HepG2 (cell line): Measurements from ENCODE around the gene CLDN7. TPM values are rescaled to one million over a fixed set of nuclear protein-coding genes. Genes with fewer than 3 reads are reported as not detected.

ENCODE experiments used
- ATAC-seq: fragments of 200-7000 bp; cut with Tn5 transposase; 3 replicates; pipeline ENCODE4 v1.9.1; 2020; ENCODE audit warnings: mild to moderate bottlenecking, moderate library complexity
- BruUV-seq: library from RNA; stranded (reverse); fragments of 400-500 nt; replicated peaks from 2 replicates; lab custom pipeline; 2021; lab: Mats Ljungman, UMichigan
- CTCF ChIA-PET: fragments of 300-600 bp; formaldehyde crosslinking; extraction: SDS; loops from one replicate; lab custom pipeline; 2021; ENCODE audit warnings: low total read pairs, inconsistent platforms, low intra/inter-chr PET ratio; lab: Yijun Ruan, JAX
- POLR2A ChIA-PET: fragments of 350-600 bp; sonication (Branson Sonifier 250); formaldehyde crosslinking; loops from one replicate; lab custom pipeline; 2020; ENCODE audit warnings: antibody characterized with exemption, inconsistent platforms; lab: Yijun Ruan, JAX
- DNase-seq: peaks from one replicate; pipeline ENCODE4 v3.0.0-alpha.2; 2015; ENCODE audit warnings: low spot score
- FAIRE-seq: peaks from 3 replicates; lab custom pipeline; 2011; peaks lifted over from hg19 to GRCh38; lab: Jason Lieb, UNC
- H2AFZ ChIP-seq: one replicate; pipeline ENCODE4 v1.6.1; 2011; ENCODE audit warnings: low read length, inconsistent platforms
- H3K27ac ChIP-seq: fragments of 300-600 bp; 3 replicates; pipeline ENCODE4 v1.8.0; 2011; ENCODE audit warnings: mixed run types, mild to moderate bottlenecking, mixed read lengths, low read length, inconsistent platforms; ENCODE audit not compliant: insufficient read depth; ENCODE audit errors: extremely low read length
- H3K27me3 ChIP-seq, 2 experiments: fragments of 200-600 bp in 1 of 2; 2 replicates in 1 of 2; 3 replicates in 1 of 2; pipeline versions ENCODE4 v1.6.0 to v1.8.0; 2011; ENCODE audit warnings: low read length in 2 of 2, mild to moderate bottlenecking in 2 of 2, moderate library complexity in 2 of 2, inconsistent platforms in 1 of 2; ENCODE audit not compliant: insufficient read depth in 2 of 2, control insufficient read depth in 1 of 2
- H3K36me3 ChIP-seq, 2 experiments: fragments of 200-600 bp in 1 of 2; replicated peaks in 1 of 2; 2 replicates in 1 of 2; 3 replicates in 1 of 2; pipeline versions ENCODE4 v1.5.1 to v1.8.0; 2011; ENCODE audit warnings: low read length in 2 of 2, inconsistent platforms in 1 of 2; ENCODE audit not compliant: insufficient read depth in 2 of 2, control insufficient read depth in 1 of 2
- H3K4me1 ChIP-seq: 2 replicates; pipeline ENCODE4 v1.5.1; 2012; ENCODE audit warnings: low read length, inconsistent platforms; ENCODE audit not compliant: insufficient read depth
- H3K4me2 ChIP-seq: 2 replicates; pipeline ENCODE4 v1.6.0; 2011; ENCODE audit warnings: low read depth, low read length, inconsistent platforms
- H3K4me3 ChIP-seq, 3 experiments: fragments of 200-600 bp in 1 of 3; sonication (generic), shearing (Covaris generic) in 1 of 3; replicated peaks in 1 of 3; 2 replicates each; pipeline ENCODE4 v1.5.1; 2011 to 2016; ENCODE audit warnings: low read length in 3 of 3, inconsistent platforms in 2 of 3, low read depth in 2 of 3, mild to moderate bottlenecking in 2 of 3, control low read depth in 1 of 3, mixed read lengths in 1 of 3; ENCODE audit not compliant: insufficient read depth in 1 of 3
- H3K79me2 ChIP-seq: one replicate; pipeline ENCODE4 v1.6.1; 2011; ENCODE audit warnings: low read length, inconsistent platforms; ENCODE audit not compliant: insufficient read depth
- H3K9ac ChIP-seq: 2 replicates; pipeline ENCODE4 v1.6.0; 2011; ENCODE audit warnings: mild to moderate bottlenecking, low read depth, low read length, inconsistent platforms; ENCODE audit not compliant: insufficient read depth
- H3K9me3 ChIP-seq: 2 replicates; pipeline ENCODE4 v1.5.1; 2012; ENCODE audit warnings: mild to moderate bottlenecking, low read length
- H4K20me1 ChIP-seq: 2 replicates; pipeline ENCODE4 v1.6.0; 2011; ENCODE audit warnings: inconsistent platforms, mild to moderate bottlenecking, low read length, moderate library complexity; ENCODE audit not compliant: insufficient read depth
- AGO2 ChIP-seq: fragments of 200-400 bp; formaldehyde crosslinking; optimal IDR thresholded peaks from 2 replicates; pipeline ENCODE3; 2017; ENCODE audit warnings: mild to moderate bottlenecking, low read depth, low read length, moderate library complexity
- ARID4A ChIP-seq: sonication (generic); formaldehyde crosslinking; IDR thresholded peaks from 2 replicates; pipeline ENCODE4 v1.5.0; 2020; ENCODE audit warnings: mild to moderate bottlenecking, missing genetic modification reagents, borderline replicate concordance
- CCAR2 ChIP-seq: fragments of 200-400 bp; formaldehyde crosslinking; optimal IDR thresholded peaks from 2 replicates; pipeline ENCODE3; 2018; ENCODE audit warnings: low read depth, mild to moderate bottlenecking, low read length, moderate library complexity
- CSRNP1 ChIP-seq: sonication (generic); formaldehyde crosslinking; IDR thresholded peaks from 2 replicates; pipeline ENCODE4 v1.8.1; 2023; ENCODE audit warnings: mild to moderate bottlenecking, missing genetic modification reagents
- JDP2 ChIP-seq: sonication (generic); formaldehyde crosslinking; IDR thresholded peaks from 2 replicates; pipeline ENCODE4 v1.8.1; 2022; ENCODE audit warnings: missing genetic modification reagents, borderline replicate concordance
- KDM1A ChIP-seq: IDR thresholded peaks from 2 replicates; pipeline ENCODE4 v1.6.1; 2016; ENCODE audit warnings: missing compliant biosample characterization
- SPEN ChIP-seq: sonication (generic); formaldehyde crosslinking; IDR thresholded peaks from 2 replicates; pipeline ENCODE4 v1.5.1; 2020; ENCODE audit warnings: low read depth, mild to moderate bottlenecking, missing genetic modification reagents
- SRSF1 ChIP-seq: fragments of 200-400 bp; formaldehyde crosslinking; optimal IDR thresholded peaks from 2 replicates; pipeline ENCODE3; 2017; ENCODE audit warnings: mild to moderate bottlenecking, low read depth, low read length, moderate library complexity
- ZBTB38 ChIP-seq: sonication (generic); formaldehyde crosslinking; IDR thresholded peaks from 2 replicates; pipeline ENCODE4 v1.5.1; 2020; ENCODE audit warnings: mild to moderate bottlenecking, missing genetic modification reagents
- ZFX ChIP-seq: sonication (generic); formaldehyde crosslinking; IDR thresholded peaks from 2 replicates; pipeline ENCODE4 v1.4.0; 2020; ENCODE audit warnings: mild to moderate bottlenecking, low read depth, missing genetic modification reagents, moderate library complexity
- ZNF232 ChIP-seq: sonication (generic); formaldehyde crosslinking; IDR thresholded peaks from 2 replicates; pipeline ENCODE4 v1.4.0; 2020; ENCODE audit warnings: missing genetic modification reagents, borderline replicate concordance
- WGBS: methylation state at CpG from one replicate; pipeline ENCODE4 v1.1.6; 2017; ENCODE audit warnings: low lambda C conversion rate; 5-methylcytosine and 5-hydroxymethylcytosine counted together
- in situ Hi-C: cut with HindIII; loops from 2 replicates; pipeline ENCODE4 v1.10.0; 2017; ENCODE audit warnings: low pct_unique_long_range_greater_than_20kb; ENCODE audit not compliant: extremely low pct_ligation_motif_present
- intact Hi-C: fragments of 100-400 bp; cut with micrococcal nuclease; formaldehyde crosslinking; loops from one replicate; pipeline ENCODE4 v1.10.0; 2022; ENCODE audit not compliant: unreplicated experiment
- polyA plus RNA-seq, 8 experiments: library from polyadenylated mRNA; depleted of rRNA in 3 of 8; stranded (reverse) in 7 of 8; unstranded in 1 of 8; fragments of >200 nt; fragmentation: Illumina TruSeq in 4 of 8; extraction: Trizol in 4 of 8; gene quantifications; 2 replicates each; pipeline versions ENCODE4 v1.2.1 to v1.2.3, GENCODE V29; 2011 to 2016; ENCODE audit warnings: low read depth in 4 of 8, missing spikeins in 1 of 8, mixed read lengths in 1 of 8; ENCODE audit not compliant: insufficient read depth in 1 of 8
- total RNA-seq, 5 experiments: library from RNA; depleted of rRNA; stranded (reverse); fragments of >200 nt; fragmentation: Illumina TruSeq; extraction: Trizol; gene quantifications; 2 replicates each; pipeline ENCODE4 v1.2.3, GENCODE V29; 2016; ENCODE audit warnings: low read depth in 1 of 5
- TF ChIP-seq, protein P1 (sequence below): sonication (generic); formaldehyde crosslinking; IDR thresholded peaks from 2 replicates; pipeline ENCODE4 v1.8.0; 2022; ENCODE audit warnings: low read depth, missing genetic modification reagents

The CLDN7 gene
- total and polyA plus RNA-seq, 2 of the 13 experiments (the other 11 are each of a cell fraction or from before 2014, with no cell fraction given) = not detected

DNA sequence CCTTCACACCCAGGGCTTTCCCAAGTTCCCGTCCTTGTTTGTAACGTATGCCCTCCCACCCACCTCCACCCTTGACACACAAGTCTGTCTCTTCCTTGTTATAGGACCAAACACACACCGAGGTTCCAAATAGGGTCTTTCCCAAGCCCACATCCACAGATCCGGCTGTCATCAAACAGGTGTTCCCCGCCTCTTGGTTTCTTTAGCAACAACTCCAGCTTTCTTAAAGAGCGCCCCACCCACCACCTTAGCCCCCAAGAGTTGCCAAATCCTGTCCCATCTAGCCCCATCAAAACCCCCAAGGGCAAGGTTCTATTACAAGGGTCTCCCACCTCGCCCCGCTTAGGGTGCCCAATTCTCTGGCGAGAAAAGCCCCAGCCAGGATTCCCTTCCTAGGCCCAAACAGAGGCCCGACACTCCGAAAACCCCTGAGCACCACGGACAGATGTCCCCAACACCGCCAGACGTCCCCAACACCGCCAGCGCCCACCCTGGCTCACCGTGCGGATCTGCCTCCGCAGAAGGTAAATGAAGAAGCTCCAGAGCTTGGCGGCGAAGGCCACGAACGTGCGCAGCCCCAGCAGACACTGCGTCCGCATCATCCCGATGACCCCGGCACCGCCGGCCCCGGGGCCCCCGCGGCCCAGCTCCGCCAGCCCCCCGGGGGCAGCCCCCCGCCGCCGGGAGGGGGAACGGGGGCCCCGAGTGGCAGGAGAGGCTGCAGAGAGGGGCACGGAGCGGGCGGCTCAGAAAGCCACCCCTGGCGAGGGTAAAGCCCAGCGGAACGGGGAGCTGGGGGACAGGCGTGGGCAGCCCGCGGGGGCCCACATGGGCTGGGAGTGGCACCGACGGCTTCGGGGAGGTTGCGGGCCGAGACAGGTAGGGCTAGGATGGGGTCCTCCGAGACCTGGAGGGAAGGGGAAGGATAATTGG lies 11.3 kb downstream of the CLDN7 start:
- in situ Hi-C loops (no loop called here), intact Hi-C loops (no loop called here)
- ATAC-seq (peak; percentile 39), DNase-seq (no peak), FAIRE-seq (no peak)
- POLR2A ChIA-PET = interaction anchor here (0.7 to 2.6 kb wide), 11 partner anchors 9 to 79 kb away, joined by 3 to 34 read pairs (median 10); partner anchors contain the start of genes ACADVL, ASGR1, DLG4 and DVL2
- no TSS peak for BruUV-seq
- Histone ChIP-seq H3K4me2 (peak overlapping the region; percentile 90), H3K9ac (peak overlapping the region; percentile 96), H3K79me2 (peaks cover 56% of the 10 kb centered on the region), H3K27ac (peak overlapping the region; percentile 99), H3K4me1 (peaks cover 38% of the 10 kb centered on the region), H3K36me3 (peaks cover 11 to 24% of the 10 kb centered on the region in 2 experiments; a peak in 4 of 5 replicates), H3K4me3 (peak overlapping the region; percentile 95 to 99 (median 96)), H4K20me1 (no peaks in the 10 kb centered on the region), H2AFZ (no peak overlapping the region), H3K27me3 (peaks cover 0 to 2% of the 10 kb centered on the region in 2 experiments; a peak in 1 of 5 replicates), H3K9me3 (no peaks in the 10 kb centered on the region)
- CTCF ChIA-PET = interaction anchor here (1.5 kb wide), 1 partner anchor 30 kb away, joined by 5 read pairs; the partner anchor contains the start of gene SLC2A4
- WGBS = 2% methylated on average over 28 of the region's 55 CpGs
- TF ChIP-seq ZFX (CRISPR knock-in tag) (peak; percentile 37; the same call in 1 of the 2 replicates), JDP2 (CRISPR knock-in tag) (no peak), ARID4A (CRISPR knock-in tag) (0 out of 2 replicates have a peak, but pooled peaks have one; percentile 13), KDM1A (CRISPR knock-in tag) (no peak), CCAR2 (no peak), AGO2 (peak; percentile 67), CSRNP1 (CRISPR knock-in tag) (0 out of 2 replicates have a peak, but pooled peaks have one; percentile 12), SRSF1 (no peak), ZBTB38 (CRISPR knock-in tag) (no peak), SPEN (CRISPR knock-in tag) (no peak), ZNF232 (CRISPR knock-in tag) (peak; percentile 51; the same call in 1 of the 2 replicates)
- TF ChIP-seq, protein P1, sequence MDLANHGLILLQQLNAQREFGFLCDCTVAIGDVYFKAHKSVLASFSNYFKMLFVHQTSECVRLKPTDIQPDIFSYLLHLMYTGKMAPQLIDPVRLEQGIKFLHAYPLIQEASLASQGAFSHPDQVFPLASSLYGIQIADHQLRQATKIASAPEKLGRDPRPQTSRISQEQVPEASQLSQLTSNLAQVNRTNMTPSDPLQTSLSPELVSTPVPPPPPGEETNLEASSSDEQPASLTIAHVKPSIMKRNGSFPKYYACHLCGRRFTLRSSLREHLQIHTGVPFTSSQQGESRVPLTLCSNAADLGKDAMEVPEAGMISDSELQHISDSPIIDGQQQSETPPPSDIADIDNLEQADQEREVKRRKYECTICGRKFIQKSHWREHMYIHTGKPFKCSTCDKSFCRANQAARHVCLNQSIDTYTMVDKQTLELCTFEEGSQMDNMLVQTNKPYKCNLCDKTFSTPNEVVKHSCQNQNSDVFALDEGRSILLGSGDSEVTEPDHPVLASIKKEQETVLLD = peak; percentile 30; the same call in 1 of the 2 replicates
